ENCODE data around the gene SH3BGRL2.

DNA sequence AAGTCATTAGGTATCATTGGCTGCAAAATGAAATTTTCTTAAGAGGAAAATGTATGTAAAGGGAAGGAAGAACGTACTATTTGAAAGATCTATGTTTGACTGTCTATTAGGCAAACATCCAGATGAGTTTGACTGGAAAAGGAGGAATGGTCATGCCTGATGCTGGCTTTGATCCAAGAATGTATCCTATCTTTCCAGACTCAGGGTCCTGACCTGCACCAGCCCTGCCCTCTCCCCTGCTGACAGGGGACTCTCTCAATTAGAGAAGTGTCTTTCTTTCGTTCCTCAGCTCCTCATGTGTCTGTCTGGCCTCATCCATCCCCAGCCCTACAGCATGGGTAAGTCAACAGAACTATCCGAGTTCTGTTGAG is 21.9 kb upstream of the SH3BGRL2 start:
- no peak for TF ChIP-seq GABPA (IDR thresholded peaks at IDR 0.05; ENCODE audit: low read depth)
- TF ChIP-seq, protein P1, sequence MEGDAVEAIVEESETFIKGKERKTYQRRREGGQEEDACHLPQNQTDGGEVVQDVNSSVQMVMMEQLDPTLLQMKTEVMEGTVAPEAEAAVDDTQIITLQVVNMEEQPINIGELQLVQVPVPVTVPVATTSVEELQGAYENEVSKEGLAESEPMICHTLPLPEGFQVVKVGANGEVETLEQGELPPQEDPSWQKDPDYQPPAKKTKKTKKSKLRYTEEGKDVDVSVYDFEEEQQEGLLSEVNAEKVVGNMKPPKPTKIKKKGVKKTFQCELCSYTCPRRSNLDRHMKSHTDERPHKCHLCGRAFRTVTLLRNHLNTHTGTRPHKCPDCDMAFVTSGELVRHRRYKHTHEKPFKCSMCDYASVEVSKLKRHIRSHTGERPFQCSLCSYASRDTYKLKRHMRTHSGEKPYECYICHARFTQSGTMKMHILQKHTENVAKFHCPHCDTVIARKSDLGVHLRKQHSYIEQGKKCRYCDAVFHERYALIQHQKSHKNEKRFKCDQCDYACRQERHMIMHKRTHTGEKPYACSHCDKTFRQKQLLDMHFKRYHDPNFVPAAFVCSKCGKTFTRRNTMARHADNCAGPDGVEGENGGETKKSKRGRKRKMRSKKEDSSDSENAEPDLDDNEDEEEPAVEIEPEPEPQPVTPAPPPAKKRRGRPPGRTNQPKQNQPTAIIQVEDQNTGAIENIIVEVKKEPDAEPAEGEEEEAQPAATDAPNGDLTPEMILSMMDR (IDR thresholded peaks at IDR 0.05; ENCODE audit: insufficient read depth, low read length), result no peak
- TF ChIP-seq, protein P2, sequence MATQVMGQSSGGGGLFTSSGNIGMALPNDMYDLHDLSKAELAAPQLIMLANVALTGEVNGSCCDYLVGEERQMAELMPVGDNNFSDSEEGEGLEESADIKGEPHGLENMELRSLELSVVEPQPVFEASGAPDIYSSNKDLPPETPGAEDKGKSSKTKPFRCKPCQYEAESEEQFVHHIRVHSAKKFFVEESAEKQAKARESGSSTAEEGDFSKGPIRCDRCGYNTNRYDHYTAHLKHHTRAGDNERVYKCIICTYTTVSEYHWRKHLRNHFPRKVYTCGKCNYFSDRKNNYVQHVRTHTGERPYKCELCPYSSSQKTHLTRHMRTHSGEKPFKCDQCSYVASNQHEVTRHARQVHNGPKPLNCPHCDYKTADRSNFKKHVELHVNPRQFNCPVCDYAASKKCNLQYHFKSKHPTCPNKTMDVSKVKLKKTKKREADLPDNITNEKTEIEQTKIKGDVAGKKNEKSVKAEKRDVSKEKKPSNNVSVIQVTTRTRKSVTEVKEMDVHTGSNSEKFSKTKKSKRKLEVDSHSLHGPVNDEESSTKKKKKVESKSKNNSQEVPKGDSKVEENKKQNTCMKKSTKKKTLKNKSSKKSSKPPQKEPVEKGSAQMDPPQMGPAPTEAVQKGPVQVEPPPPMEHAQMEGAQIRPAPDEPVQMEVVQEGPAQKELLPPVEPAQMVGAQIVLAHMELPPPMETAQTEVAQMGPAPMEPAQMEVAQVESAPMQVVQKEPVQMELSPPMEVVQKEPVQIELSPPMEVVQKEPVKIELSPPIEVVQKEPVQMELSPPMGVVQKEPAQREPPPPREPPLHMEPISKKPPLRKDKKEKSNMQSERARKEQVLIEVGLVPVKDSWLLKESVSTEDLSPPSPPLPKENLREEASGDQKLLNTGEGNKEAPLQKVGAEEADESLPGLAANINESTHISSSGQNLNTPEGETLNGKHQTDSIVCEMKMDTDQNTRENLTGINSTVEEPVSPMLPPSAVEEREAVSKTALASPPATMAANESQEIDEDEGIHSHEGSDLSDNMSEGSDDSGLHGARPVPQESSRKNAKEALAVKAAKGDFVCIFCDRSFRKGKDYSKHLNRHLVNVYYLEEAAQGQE (IDR thresholded peaks at IDR 0.05; ENCODE audit: insufficient replicate concordance, low read depth), result no peak
- no peak for TF ChIP-seq POLR2AphosphoS5 (IDR thresholded peaks at IDR 0.05; ENCODE audit: low read depth)
